Mesothelial cell of epicardium (in vitro differentiated cells): Measurements from ENCODE around the gene GRK4. TPM values are rescaled to one million over a fixed set of nuclear protein-coding genes. Genes with fewer than 3 reads are reported as not detected.

Source experiments
- DNase-seq, 2 experiments: peaks; one replicate each; pipeline ENCODE4 v3.0.0; 2021; ENCODE audit warnings: low spot score in 2 of 2; ENCODE audit not compliant: unreplicated experiment in 2 of 2
- H3K27ac Mint-ChIP-seq: 2 replicates; pipeline ENCODE4 v1.8.0; 2021; ENCODE audit warnings: mixed read lengths
- H3K27me3 Mint-ChIP-seq: 2 replicates; pipeline ENCODE4 v1.8.0; 2021; ENCODE audit warnings: low read depth, mixed read lengths
- H3K36me3 Mint-ChIP-seq: 2 replicates; pipeline ENCODE4 v1.8.0; 2021; ENCODE audit warnings: mixed read lengths
- H3K4me1 Mint-ChIP-seq: 2 replicates; pipeline ENCODE4 v1.8.0; 2021; ENCODE audit warnings: mixed read lengths
- H3K4me3 Mint-ChIP-seq: 2 replicates; pipeline ENCODE4 v1.8.0; 2021; ENCODE audit warnings: mild to moderate bottlenecking, moderate library complexity, mixed read lengths
- H3K9me3 Mint-ChIP-seq: 2 replicates; pipeline ENCODE4 v1.8.0; 2021; ENCODE audit warnings: mixed read lengths
- CTCF ChIP-seq: fragments of 200-600 bp; sonication (generic); IDR thresholded peaks from one replicate; pipeline ENCODE4 v1.5.0; 2021; ENCODE audit warnings: antibody characterized with exemption; ENCODE audit not compliant: unreplicated experiment
- total RNA-seq: library from RNA; stranded (reverse); gene quantifications from 3 replicates; pipeline ENCODE4 v1.2.1, GENCODE V29; 2021

The GRK4 gene
- total RNA-seq, 1 donor from 2014 or later = 18.4 TPM

DNA sequence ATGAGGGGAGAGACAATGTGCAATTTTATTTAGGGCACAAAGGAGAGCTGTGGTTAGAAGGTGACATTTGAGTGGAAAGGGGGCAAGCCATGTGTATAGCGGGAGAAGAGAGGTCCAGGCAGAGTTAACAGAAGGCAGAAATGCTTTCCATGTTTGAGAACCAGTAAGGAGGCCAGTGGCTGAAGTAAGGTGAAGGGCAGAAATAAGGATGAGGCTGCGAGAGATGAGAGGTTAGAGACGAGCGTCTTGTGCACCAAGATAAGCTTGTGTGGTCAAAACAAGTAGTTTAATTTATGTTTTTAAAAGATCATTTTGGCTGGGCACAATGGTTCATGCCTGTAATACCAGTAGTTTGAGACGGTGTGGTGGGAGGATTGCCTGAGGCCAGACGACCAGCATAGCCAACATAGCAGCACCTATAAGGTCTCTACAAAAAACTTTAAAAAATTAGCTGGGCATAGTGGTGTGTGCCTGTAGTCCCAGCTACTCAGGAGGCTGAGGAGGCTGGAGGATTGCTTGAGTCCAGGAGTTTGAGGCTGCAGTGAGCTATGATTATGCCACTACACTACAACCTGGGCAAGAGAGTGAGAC lies 119.6 kb downstream of the GRK4 start:
- Mint-ChIP-seq H3K27ac (no peak overlapping the region), H3K9me3 (no peaks in the 10 kb centered on the region), H3K4me3 (no peak overlapping the region), H3K27me3 (no peaks in the 10 kb centered on the region), H3K4me1 (peaks cover 19% of the 10 kb centered on the region), H3K36me3 (peaks cover 9% of the 10 kb centered on the region)
- no peak for TF ChIP-seq CTCF
- no peak for DNase-seq

DNA sequence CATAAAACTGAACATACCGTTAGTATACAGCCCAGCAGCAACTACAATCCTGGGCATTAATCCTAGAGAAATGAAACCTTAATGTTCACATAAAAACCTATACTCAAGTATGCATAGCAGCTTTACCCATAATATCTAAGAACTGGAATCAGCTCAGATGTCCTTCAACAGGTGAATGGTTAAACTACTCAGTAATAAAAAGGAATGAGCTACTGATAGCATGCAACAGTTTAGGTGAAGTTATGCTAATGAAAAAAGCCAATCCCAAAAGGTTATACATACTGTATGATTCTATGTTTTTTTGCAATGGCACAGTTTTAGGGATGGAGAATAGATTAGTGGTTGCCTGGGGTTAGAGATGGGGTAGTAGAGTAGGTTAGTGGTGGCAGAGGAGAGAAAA lies 120.4 kb downstream of the GRK4 start:
- peaks cover 13% of the 10 kb centered on the region for H3K36me3 Mint-ChIP-seq
- H3K4me3 Mint-ChIP-seq = no peak overlapping the region
- H3K27me3 Mint-ChIP-seq = no peaks in the 10 kb centered on the region
- H3K4me1 Mint-ChIP-seq = peaks cover 17% of the 10 kb centered on the region
- no peaks in the 10 kb centered on the region for H3K9me3 Mint-ChIP-seq
- DNase-seq = no peak
- peak overlapping the region; percentile 36 for H3K27ac Mint-ChIP-seq
- TF ChIP-seq CTCF = no peak

GRCh38 chr4:3085948-3086670 lies 122.7 kb downstream of the GRK4 start:
- Mint-ChIP-seq H3K27me3 (no peaks in the 10 kb centered on the region), H3K27ac (peak overlapping the region; percentile 15), H3K4me3 (no peak overlapping the region), H3K36me3 (peaks cover 21% of the 10 kb centered on the region), H3K9me3 (no peaks in the 10 kb centered on the region), H3K4me1 (peaks cover 21% of the 10 kb centered on the region)
- DNase-seq = no peak
- TF ChIP-seq CTCF = no peak

DNA sequence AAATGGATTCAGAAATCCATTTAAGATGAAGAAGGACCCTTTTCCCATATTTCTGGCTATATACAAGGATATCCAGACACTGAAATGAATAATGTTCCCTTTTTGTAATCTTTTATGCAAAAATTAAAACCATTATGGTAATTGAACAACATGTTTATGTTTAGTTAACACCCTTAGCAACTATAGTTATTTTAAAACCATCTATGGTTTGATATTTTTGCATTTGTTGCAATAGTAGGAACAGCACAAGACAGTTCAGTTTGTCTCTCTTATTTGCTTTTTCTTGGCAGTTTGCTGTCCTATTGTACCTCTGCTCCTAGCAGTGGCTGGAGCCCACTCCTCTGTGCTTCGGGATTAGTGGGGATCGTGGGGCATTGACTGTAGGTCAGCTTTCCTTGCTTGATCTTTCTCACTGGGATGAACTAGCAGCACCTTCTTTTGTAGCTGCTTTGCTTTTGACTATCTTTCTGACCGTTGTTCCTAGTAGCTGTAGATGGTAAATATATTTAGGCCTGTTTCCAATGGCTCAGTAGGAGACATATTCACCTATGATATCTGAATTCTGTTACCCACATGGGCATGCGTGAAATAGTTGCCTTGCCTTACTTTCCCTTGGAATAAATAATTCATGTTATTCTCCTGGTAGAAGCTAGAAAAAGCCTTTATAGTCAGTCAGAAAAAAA lies 123.9 kb downstream of the GRK4 start:
- H3K27me3 Mint-ChIP-seq = no peaks in the 10 kb centered on the region
- H3K4me3 Mint-ChIP-seq = no peak overlapping the region
- H3K27ac Mint-ChIP-seq = no peak overlapping the region
- TF ChIP-seq CTCF = no peak
- H3K36me3 Mint-ChIP-seq = peaks cover 24% of the 10 kb centered on the region
- DNase-seq = no peak
- no peaks in the 10 kb centered on the region for H3K9me3 Mint-ChIP-seq
- H3K4me1 Mint-ChIP-seq = peaks cover 21% of the 10 kb centered on the region

Other genes starting within 250 kb of the GRK4 start
- 23.8 to 25.9 TPM (median 25.0 TPM) in 3 replicates for gene TNIP2, start 207.2 kb upstream of the GRK4 start, total RNA-seq
- 72.9 to 79.0 TPM (median 76.7 TPM) in 3 replicates for gene SH3BP2, start 170.5 kb upstream of the GRK4 start, total RNA-seq
- gene ADD1, start 119.7 kb upstream of the GRK4 start, total RNA-seq = 277 to 297 TPM (median 287 TPM) in 3 replicates
- gene NOP14, start 165 bp upstream of the GRK4 start, total RNA-seq = 27.3 to 30.5 TPM (median 28.5 TPM) in 3 replicates
- gene HTT-AS, start 111.0 kb downstream of the GRK4 start, total RNA-seq = not detected in 3 replicates
- 69.1 to 73.6 TPM (median 70.4 TPM) in 3 replicates for gene HTT, start 111.1 kb downstream of the GRK4 start, total RNA-seq